GM19438 (cell line): Measurements from ENCODE around the gene SOX12.
"Not testable (repeated sequence)": the region's sequence is repeated elsewhere in the genome, so short reads cannot be mapped to it uniquely, and the experiment has no call there.

ENCODE experiments used
- ATAC-seq: cut with Tn5 transposase; IDR thresholded peaks from one replicate; pipeline ENCODE4 v1.9.1; 2021; ENCODE audit warnings: low read depth; ENCODE audit not compliant: unreplicated experiment

SOX12 gene

GRCh38 chr20:358891-359555 is 33.7 kb downstream of the SOX12 start:
- no peak for ATAC-seq

GRCh38 chr20:361561-361960 is 36.2 kb downstream of the SOX12 start:
- ATAC-seq, result no peak

GRCh38 chr20:362271-363254 is 37.2 kb downstream of the SOX12 start:
- ATAC-seq, result no peak

- no peak for ATAC-seq
These were observed 38.1 kb downstream of the SOX12 start for GRCh38 chr20:363319-364078.

- no peak for ATAC-seq
These were observed 39.8 kb downstream of the SOX12 start for GRCh38 chr20:364905-365794.

- no peak for ATAC-seq
These were observed 40.8 kb downstream of the SOX12 start for GRCh38 chr20:366041-366718.

- ATAC-seq, result no peak
These were observed 41.5 kb downstream of the SOX12 start for GRCh38 chr20:366719-367485.

- no peak for ATAC-seq
These were observed 42.1 kb downstream of the SOX12 start for GRCh38 chr20:367486-367887.

- ATAC-seq, result no peak
These were observed 43.6 kb downstream of the SOX12 start for GRCh38 chr20:368915-369314.

- ATAC-seq, result no peak
These were observed 44.8 kb downstream of the SOX12 start for GRCh38 chr20:370151-370600.

- no peak for ATAC-seq
These were observed 45.8 kb downstream of the SOX12 start for GRCh38 chr20:370977-371754.

GRCh38 chr20:371755-372542 is 46.6 kb downstream of the SOX12 start:
- no peak for ATAC-seq

GRCh38 chr20:372543-373082 is 47.3 kb downstream of the SOX12 start:
- not testable (repeated sequence) for ATAC-seq

GRCh38 chr20:373171-373890 is 48.0 kb downstream of the SOX12 start:
- ATAC-seq, result no peak

GRCh38 chr20:375265-375889 is 50.0 kb downstream of the SOX12 start:
- ATAC-seq, result no peak

GRCh38 chr20:376089-376488 is 50.7 kb downstream of the SOX12 start:
- no peak for ATAC-seq
